HepG2 (cell line): Measurements from ENCODE around the gene CARHSP1. TPM values are rescaled to one million over a fixed set of nuclear protein-coding genes. Genes with fewer than 3 reads are reported as not detected.

ENCODE experiments used
- DPF2 ChIP-seq: sonication (generic); formaldehyde crosslinking; IDR thresholded peaks from 2 replicates; pipeline ENCODE4 v1.4.0; 2020; ENCODE audit warnings: mild to moderate bottlenecking, low read depth, missing genetic modification reagents, borderline replicate concordance
- ELF3 ChIP-seq: IDR thresholded peaks from 2 replicates; pipeline ENCODE4 v1.6.1; 2016; ENCODE audit warnings: missing genetic modification reagents, missing compliant biosample characterization
- ELF4 ChIP-seq: sonication (generic); formaldehyde crosslinking; IDR thresholded peaks from 2 replicates; pipeline ENCODE4 v1.5.0; 2020; ENCODE audit warnings: missing genetic modification reagents, mild to moderate bottlenecking, moderate library complexity, borderline replicate concordance
- FIP1L1 ChIP-seq: fragments of 200-400 bp; formaldehyde crosslinking; IDR thresholded peaks from 2 replicates; pipeline ENCODE4 v1.6.1; 2018; ENCODE audit warnings: low read depth, mild to moderate bottlenecking, low read length, moderate library complexity, borderline replicate concordance; ENCODE audit not compliant: insufficient read depth
- FOXP1 ChIP-seq, 2 experiments: fragments of 450-650 bp in 1 of 2; IDR thresholded peaks; 2 replicates each; pipeline ENCODE4 v1.6.1; 2017 to 2018; ENCODE audit warnings: antibody characterized with exemption in 1 of 2
- GATAD1 ChIP-seq: IDR thresholded peaks from 2 replicates; pipeline ENCODE4 v1.6.1; 2016; ENCODE audit warnings: missing genetic modification reagents, missing compliant biosample characterization
- HNRNPUL1 ChIP-seq: fragments of 200-400 bp; formaldehyde crosslinking; IDR thresholded peaks from 2 replicates; pipeline ENCODE4 v1.6.1; 2017; ENCODE audit warnings: low read depth, mild to moderate bottlenecking, low read length, moderate library complexity
- MXD1 ChIP-seq: sonication (generic); formaldehyde crosslinking; IDR thresholded peaks from 2 replicates; pipeline ENCODE4 v1.4.0; 2020; ENCODE audit warnings: mild to moderate bottlenecking, missing genetic modification reagents
- SNAPC4 ChIP-seq: sonication (generic); formaldehyde crosslinking; IDR thresholded peaks from 2 replicates; pipeline ENCODE4 v1.4.0; 2020; ENCODE audit warnings: mild to moderate bottlenecking, missing genetic modification reagents
- SP5 ChIP-seq: IDR thresholded peaks from 2 replicates; pipeline ENCODE4 v1.6.1; 2016; ENCODE audit warnings: low read depth, borderline replicate concordance
- THRA ChIP-seq: sonication (generic); formaldehyde crosslinking; IDR thresholded peaks from 2 replicates; pipeline ENCODE4 v1.4.0; 2020; ENCODE audit warnings: missing genetic modification reagents, borderline replicate concordance
- XBP1 ChIP-seq: sonication (generic); formaldehyde crosslinking; IDR thresholded peaks from 2 replicates; pipeline ENCODE4 v1.5.0; 2020; ENCODE audit warnings: missing genetic modification reagents
- ZBTB14 ChIP-seq: sonication (generic); formaldehyde crosslinking; IDR thresholded peaks from 2 replicates; pipeline ENCODE4 v1.4.0; 2020; ENCODE audit warnings: missing genetic modification reagents
- ZMYM4 ChIP-seq: sonication (generic); formaldehyde crosslinking; IDR thresholded peaks from 2 replicates; pipeline ENCODE4 v1.8.1; 2023; ENCODE audit warnings: mild to moderate bottlenecking, missing genetic modification reagents
- ZNF292 ChIP-seq: sonication (generic); formaldehyde crosslinking; IDR thresholded peaks from 2 replicates; pipeline ENCODE4 v1.8.1; 2022; ENCODE audit warnings: mild to moderate bottlenecking, low read depth, missing genetic modification reagents, borderline replicate concordance
- polyA plus RNA-seq, 8 experiments: library from polyadenylated mRNA; depleted of rRNA in 3 of 8; stranded (reverse) in 7 of 8; unstranded in 1 of 8; fragments of >200 nt; fragmentation: Illumina TruSeq in 4 of 8; extraction: Trizol in 4 of 8; gene quantifications; 2 replicates each; pipeline versions ENCODE4 v1.2.1 to v1.2.3, GENCODE V29; 2011 to 2016; ENCODE audit warnings: low read depth in 4 of 8, missing spikeins in 1 of 8, mixed read lengths in 1 of 8; ENCODE audit not compliant: insufficient read depth in 1 of 8
- total RNA-seq, 5 experiments: library from RNA; depleted of rRNA; stranded (reverse); fragments of >200 nt; fragmentation: Illumina TruSeq; extraction: Trizol; gene quantifications; 2 replicates each; pipeline ENCODE4 v1.2.3, GENCODE V29; 2016; ENCODE audit warnings: low read depth in 1 of 5

Gene CARHSP1
- total and polyA plus RNA-seq, 2 of the 13 experiments (the other 11 are each of a cell fraction or from before 2014, with no cell fraction given), result 173 to 345 TPM

GRCh38 chr16:8866118-8866883, 2.5 kb downstream of the CARHSP1 start (continued):
- TF ChIP-seq SNAPC4 (CRISPR knock-in tag) (no peak; the same call in 1 of the 2 replicates), ELF3 (no peak), GATAD1 (CRISPR knock-in tag) (peak; percentile 58; the same call in 1 of the 2 replicates), DPF2 (CRISPR knock-in tag) (no peak), XBP1 (no peak), SP5 (CRISPR knock-in tag) (peak; percentile 90), THRA (CRISPR knock-in tag) (peak; percentile 77), ZNF292 (CRISPR knock-in tag) (peak; percentile 92), ZMYM4 (no peak), ELF4 (CRISPR knock-in tag) (no peak), HNRNPUL1 (no peak), FIP1L1 (no peak), FOXP1 (IDR thresholded peaks at IDR 0.05) (no peak), FOXP1 (CRISPR knock-in tag; IDR thresholded peaks at IDR 0.05) (peak; percentile 48; the same call in 1 of the 2 replicates), ZBTB14 (CRISPR knock-in tag) (no peak), MXD1 (CRISPR knock-in tag) (peak; percentile 86; the same call in 1 of the 2 replicates)
